H1 (cell line): ENCODE measurements around the gene HOGA1. TPM values are rescaled to one million over a fixed set of nuclear protein-coding genes. Genes with fewer than 3 reads are reported as not detected.

Source experiments
- CTCF ChIA-PET: fragments of 300-600 bp; sonication (Branson Sonifier 250); formaldehyde crosslinking; loops from one replicate; lab custom pipeline; 2021; ENCODE audit not compliant: partially characterized antibody; lab: Charles Lee
- POLR2A ChIA-PET: fragments of 300-600 bp; sonication (Branson Sonifier 250); formaldehyde crosslinking; loops from one replicate; lab custom pipeline; 2021; ENCODE audit warnings: inconsistent platforms; ENCODE audit not compliant: partially characterized antibody; lab: Charles Lee
- DNase-seq, 2 experiments: peaks; one replicate each; pipeline versions ENCODE4 v3.0.0 to v3.0.0-alpha.2; 2010 to 2022; ENCODE audit warnings: low spot score in 2 of 2, low read depth in 1 of 2, mixed read lengths in 1 of 2
- FAIRE-seq: peaks from 2 replicates; lab custom pipeline; 2011; peaks lifted over from hg19 to GRCh38; lab: Jason Lieb, UNC
- H2AFZ ChIP-seq: 2 replicates; pipeline ENCODE4 v1.8.1; 2012; ENCODE audit warnings: low read length, inconsistent platforms
- H2AK5ac ChIP-seq: 2 replicates; pipeline ENCODE4 v1.6.1; 2013; ENCODE audit warnings: low read depth, low read length
- H2BK120ac ChIP-seq: replicated peaks from 2 replicates; pipeline ENCODE3; 2013; ENCODE audit warnings: low read depth, low read length, inconsistent platforms
- H2BK12ac ChIP-seq: 2 replicates; pipeline ENCODE4 v1.6.1; 2013; ENCODE audit warnings: low read depth, low read length
- H2BK15ac ChIP-seq: 2 replicates; pipeline ENCODE4 v1.6.1; 2013; ENCODE audit warnings: low read length
- H2BK20ac ChIP-seq: 2 replicates; pipeline ENCODE4 v1.6.1; 2013; ENCODE audit warnings: low read length
- H2BK5ac ChIP-seq: 2 replicates; pipeline ENCODE4 v1.6.1; 2013; ENCODE audit warnings: low read depth, low read length
- H3K14ac ChIP-seq: 2 replicates; pipeline ENCODE4 v1.6.1; 2013; ENCODE audit warnings: inconsistent platforms; ENCODE audit not compliant: insufficient read length
- H3K18ac ChIP-seq: 2 replicates; pipeline ENCODE4 v1.6.1; 2013; ENCODE audit warnings: low read length; ENCODE audit errors: extremely low read depth
- H3K23ac ChIP-seq: 2 replicates; pipeline ENCODE4 v1.6.1; 2013; ENCODE audit warnings: inconsistent platforms; ENCODE audit not compliant: insufficient read length
- H3K23me2 ChIP-seq: 2 replicates; pipeline ENCODE4 v1.6.1; 2013; ENCODE audit warnings: low read depth, low read length
- H3K27ac ChIP-seq: 2 replicates; pipeline ENCODE4 v1.6.1; 2011; ENCODE audit warnings: low read depth, low read length, inconsistent platforms
- H3K27me3 ChIP-seq, 4 experiments: replicated peaks in 1 of 4; 1 replicate in 1 of 4; 2 replicates in 3 of 4; pipeline versions ENCODE4 v1.6.1 to v1.8.1; 2011 to 2013; ENCODE audit warnings: low read length in 3 of 4, mild to moderate bottlenecking in 3 of 4, inconsistent platforms in 2 of 4, mixed read lengths in 2 of 4, moderate library complexity in 1 of 4; ENCODE audit not compliant: control insufficient read depth in 3 of 4, insufficient read depth in 3 of 4; ENCODE audit errors: extremely low read depth in 1 of 4
- H3K36me3 ChIP-seq, 4 experiments: 2 replicates each; pipeline versions ENCODE4 v1.6.1 to v1.8.1; 2011 to 2013; ENCODE audit warnings: mild to moderate bottlenecking in 4 of 4, low read length in 3 of 4, moderate library complexity in 2 of 4, control low read depth in 1 of 4, inconsistent platforms in 1 of 4; ENCODE audit not compliant: insufficient read depth in 4 of 4, control insufficient read depth in 2 of 4
- H3K4ac ChIP-seq: replicated peaks from 2 replicates; pipeline ENCODE3; 2013; ENCODE audit warnings: low read length, low read depth, mixed read lengths, inconsistent platforms; ENCODE audit not compliant: insufficient read length
- H3K4me1 ChIP-seq, 4 experiments: replicated peaks in 1 of 4; 1 replicate in 1 of 4; 2 replicates in 3 of 4; pipeline versions ENCODE4 v1.6.1 to v1.8.1; 2011 to 2013; ENCODE audit warnings: low read length in 3 of 4, inconsistent platforms in 2 of 4, mixed read lengths in 1 of 4; ENCODE audit not compliant: insufficient read depth in 4 of 4, control insufficient read depth in 3 of 4
- H3K4me2 ChIP-seq, 2 experiments: 2 replicates each; pipeline versions ENCODE4 v1.6.1 to v1.8.1; 2011 to 2013; ENCODE audit warnings: low read depth in 2 of 2, low read length in 2 of 2, control low read depth in 1 of 2, inconsistent platforms in 1 of 2, mild to moderate bottlenecking in 1 of 2; ENCODE audit not compliant: insufficient read depth in 1 of 2
- H3K4me3 ChIP-seq, 4 experiments: fragments of 200-600, 300-600 bp in 1 of 4; sonication (generic), shearing (Covaris generic), sonication (Bioruptor Twin) in 1 of 4; 2 replicates each; pipeline versions ENCODE4 v1.5.1 to v1.8.1; 2011 to 2016; ENCODE audit warnings: low read length in 4 of 4, low read depth in 3 of 4, control low read depth in 2 of 4, inconsistent platforms in 2 of 4, mild to moderate bottlenecking in 2 of 4, mixed read lengths in 1 of 4, moderate library complexity in 1 of 4; ENCODE audit not compliant: insufficient read depth in 2 of 4; ENCODE audit errors: extremely low read depth in 1 of 4
- H3K56ac ChIP-seq: replicated peaks from 2 replicates; pipeline ENCODE3; 2013; ENCODE audit warnings: low read depth, mild to moderate bottlenecking, mixed read lengths, low read length, inconsistent platforms; ENCODE audit not compliant: insufficient read length
- H3K79me1 ChIP-seq: 2 replicates; pipeline ENCODE4 v1.6.1; 2013; ENCODE audit warnings: low read depth, low read length, control low read depth
- H3K79me2 ChIP-seq, 2 experiments: 2 replicates each; pipeline versions ENCODE4 v1.6.1 to v1.8.1; 2012 to 2013; ENCODE audit warnings: low read length in 2 of 2, mild to moderate bottlenecking in 2 of 2, inconsistent platforms in 1 of 2; ENCODE audit not compliant: insufficient read depth in 2 of 2, control insufficient read depth in 1 of 2
- H3K9ac ChIP-seq, 4 experiments: replicated peaks in 1 of 4; 1 replicate in 1 of 4; 2 replicates in 3 of 4; pipeline versions ENCODE4 v1.6.1 to v1.8.1; 2011 to 2013; ENCODE audit warnings: low read depth in 3 of 4, low read length in 3 of 4, control low read depth in 2 of 4, mild to moderate bottlenecking in 2 of 4, moderate library complexity in 2 of 4, inconsistent platforms in 1 of 4; ENCODE audit errors: extremely low read depth in 1 of 4
- H3K9me3 ChIP-seq, 2 experiments: 2 replicates each; pipeline versions ENCODE4 v1.6.1 to v1.8.1; 2012 to 2013; ENCODE audit warnings: mild to moderate bottlenecking in 2 of 2, moderate library complexity in 2 of 2, control low read depth in 1 of 2, inconsistent platforms in 1 of 2, low read depth in 1 of 2, low read length in 1 of 2, mixed read lengths in 1 of 2; ENCODE audit not compliant: insufficient read depth in 2 of 2
- H4K20me1 ChIP-seq, 2 experiments: replicated peaks in 1 of 2; 2 replicates each; pipeline versions ENCODE3 to v1.8.1; 2011 to 2013; ENCODE audit warnings: inconsistent platforms in 2 of 2, low read length in 2 of 2, mild to moderate bottlenecking in 1 of 2; ENCODE audit not compliant: insufficient read depth in 2 of 2, control insufficient read depth in 1 of 2
- H4K5ac ChIP-seq: 2 replicates; pipeline ENCODE4 v1.6.1; 2013; ENCODE audit warnings: low read length, low read depth, mixed read lengths, inconsistent platforms; ENCODE audit not compliant: insufficient read length
- H4K8ac ChIP-seq: 2 replicates; pipeline ENCODE4 v1.8.0; 2013; ENCODE audit warnings: mild to moderate bottlenecking, moderate library complexity, low read length, inconsistent platforms; ENCODE audit not compliant: insufficient read depth; ENCODE audit errors: extremely low read depth
- H4K91ac ChIP-seq: replicated peaks from 2 replicates; pipeline ENCODE3; 2013; ENCODE audit warnings: low read length, mixed read lengths, inconsistent platforms; ENCODE audit not compliant: insufficient read length
- CEBPB ChIP-seq: IDR thresholded peaks from 2 replicates; pipeline ENCODE4 v1.6.1; 2012; ENCODE audit warnings: low read depth, low read length
- FOSL1 ChIP-seq: IDR thresholded peaks from 2 replicates; pipeline ENCODE4 v1.6.1; 2011; ENCODE audit warnings: mild to moderate bottlenecking, low read depth, low read length, moderate library complexity; ENCODE audit not compliant: insufficient read depth
- GABPA ChIP-seq: IDR thresholded peaks from 2 replicates; pipeline ENCODE4 v1.6.1; 2011; ENCODE audit warnings: mild to moderate bottlenecking, low read length, moderate library complexity, borderline replicate concordance; ENCODE audit not compliant: insufficient read depth
- GTF2F1 ChIP-seq: IDR thresholded peaks from 2 replicates; pipeline ENCODE4 v1.6.1; 2012; ENCODE audit warnings: low read depth, low read length, improper control_type of control experiment, borderline replicate concordance
- MAFK ChIP-seq: IDR thresholded peaks from 2 replicates; pipeline ENCODE4 v1.6.1; 2012; ENCODE audit warnings: low read depth, mild to moderate bottlenecking, improper control_type of control experiment, low read length
- PHF8 ChIP-seq: fragments of 200-600 bp; sonication (generic); conservative IDR thresholded peaks from 2 replicates; pipeline ENCODE4 v1.7.1; 2012; ENCODE audit warnings: low read depth, mild to moderate bottlenecking, inconsistent platforms, low read length, moderate library complexity
- SIRT6 ChIP-seq: IDR thresholded peaks from one replicate; pipeline ENCODE4 v1.7.1; 2012; ENCODE audit warnings: low read length, inconsistent platforms
- SRF ChIP-seq: IDR thresholded peaks from 2 replicates; pipeline ENCODE4 v1.6.1; 2011; ENCODE audit warnings: mild to moderate bottlenecking, low read depth, low read length, moderate library complexity
- TAF1 ChIP-seq: IDR thresholded peaks from 2 replicates; pipeline ENCODE4 v1.6.1; 2011; ENCODE audit warnings: mild to moderate bottlenecking, low read depth, low read length
- TEAD4 ChIP-seq: IDR thresholded peaks from 2 replicates; pipeline ENCODE4 v1.6.1; 2012; ENCODE audit warnings: low read depth, low read length, inconsistent platforms, mixed read lengths
- USF2 ChIP-seq: IDR thresholded peaks from 2 replicates; pipeline ENCODE4 v1.6.1; 2011; ENCODE audit warnings: low read length, improper control_type of control experiment
- ZNF274 ChIP-seq: IDR thresholded peaks from 2 replicates; pipeline ENCODE4 v1.7.0; 2012; ENCODE audit warnings: low read length, borderline replicate concordance; ENCODE audit errors: extremely low read depth
- WGBS, 2 experiments: shearing (Covaris generic) in 1 of 2; methylation state at CpG; one replicate each; pipeline versions ENCODE4 v1.1.6 to v1.1.7; 2013 to 2015; ENCODE audit warnings: low lambda C conversion rate in 2 of 2, mixed read lengths in 2 of 2, inconsistent platforms in 1 of 2, low coverage in 1 of 2, missing lambda C conversion rate in 1 of 2; ENCODE audit not compliant: insufficient replicate concordance in 2 of 2, insufficient coverage in 1 of 2, insufficient read length in 1 of 2; ENCODE audit errors: extremely low coverage in 1 of 2, missing lambda C conversion rate in 1 of 2; 5-methylcytosine and 5-hydroxymethylcytosine counted together
- polyA plus RNA-seq, 7 experiments: library from polyadenylated mRNA; depleted of rRNA in 3 of 7; stranded (reverse) in 5 of 7; unstranded in 2 of 7; fragments of >200 nt in 5 of 7; fragments of 200-250 nt in 2 of 7; gene quantifications; 1 replicate in 5 of 7; 2 replicates in 1 of 7; 4 replicates in 1 of 7; pipeline versions ENCODE4 v1.2.1 to v1.2.3, GENCODE V29; 2011 to 2013; ENCODE audit warnings: missing spikeins in 2 of 7, mixed read lengths in 2 of 7
- total RNA-seq: library from RNA; stranded (reverse); fragmentation: NEBNext Ultra II Directional; extraction: Animal tissue kit (Norgen Biotek cat#: 25700); gene quantifications from 2 replicates; pipeline ENCODE4 v1.2.1, GENCODE V29; 2021

Gene HOGA1
- total and polyA plus RNA-seq, 2 of the 8 experiments (the other 6 are each of a cell fraction or from before 2014, with no cell fraction given), result 0.28 to 1.00 TPM

- H3K4me1 ChIP-seq, result peaks cover 2 to 6% (median 4%) of the 10 kb centered on the region in 4 experiments; a peak in 3 of 7 replicates
- no peak overlapping the region for H2BK12ac ChIP-seq
- no peak overlapping the region for H3K56ac ChIP-seq
- H3K79me2 ChIP-seq, result no peaks in the 10 kb centered on the region
- H3K27ac ChIP-seq, result no peak overlapping the region
- H3K4ac ChIP-seq, result no peak overlapping the region
- ChIA-PET CTCF (interaction anchor here (0.9 to 12.9 kb wide), 19 partner anchors 13 to 156 kb away, joined by 3 to 169 read pairs (median 10); partner anchors contain the start of genes C10orf62, HOGA1 and PI4K2A), POLR2A (interaction anchor here (1.4 kb wide), 2 partner anchors 16 to 40 kb away, joined by 3 to 7 read pairs; no protein-coding TSS in a partner anchor)
- H3K23ac ChIP-seq, result no peak overlapping the region
- H2BK5ac ChIP-seq, result no peak overlapping the region
- WGBS, 2 experiments, result 96% methylated on average over 5 of the region's 5 CpGs; no CpG with 5 or more reads in 1 of the 2 experiments
- H2BK15ac ChIP-seq, result no peak overlapping the region
- H4K91ac ChIP-seq, result no peak overlapping the region
- no peaks in the 10 kb centered on the region for H3K79me1 ChIP-seq
- H4K5ac ChIP-seq, result no peak overlapping the region
- H3K9ac ChIP-seq, result no peak overlapping the region
- H3K36me3 ChIP-seq, result peaks cover 0 to 14% (median 2%) of the 10 kb centered on the region in 4 experiments; a peak in 4 of 8 replicates
- no peak overlapping the region for H3K4me3 ChIP-seq
- H3K14ac ChIP-seq, result no peak overlapping the region
- H3K4me2 ChIP-seq, result no peak overlapping the region
- no peak for DNase-seq
- H4K20me1 ChIP-seq, result peaks cover 0 to 2% of the 10 kb centered on the region in 2 experiments
- FAIRE-seq, result no peak
- H3K18ac ChIP-seq, result no peak overlapping the region
- H2BK20ac ChIP-seq, result no peak overlapping the region
- H4K8ac ChIP-seq, result no peak overlapping the region; the same call in 1 of the 2 replicates
- H3K23me2 ChIP-seq, result no peaks in the 10 kb centered on the region
- H2BK120ac ChIP-seq, result no peak overlapping the region
- H3K9me3 ChIP-seq, result no peaks in the 10 kb centered on the region
- no peaks in the 10 kb centered on the region for H3K27me3 ChIP-seq
- H2AFZ ChIP-seq, result no peak overlapping the region
- 0 out of 2 replicates have a peak overlapping the region, but pooled peaks have one; percentile 6 for H2AK5ac ChIP-seq
- no peak for TF ChIP-seq CEBPB
- no peak for TF ChIP-seq MAFK
- no peak for TF ChIP-seq GTF2F1
- no peak for TF ChIP-seq USF2
- TF ChIP-seq TAF1, result no peak
- TF ChIP-seq SIRT6, result no peak
- TF ChIP-seq SRF, result no peak
- TF ChIP-seq GABPA, result no peak
- no peak for TF ChIP-seq PHF8
- no peak for TF ChIP-seq TEAD4
- no peak for TF ChIP-seq ZNF274
- no peak for TF ChIP-seq FOSL1
These were observed 13.3 kb upstream of the HOGA1 start for GRCh38 chr10:97570789-97571471.
